Colonic mucosa (tissue), 4 donors: Measurements from ENCODE around the gene REM2. TPM values are rescaled to one million over a fixed set of nuclear protein-coding genes. Genes with fewer than 3 reads are reported as not detected.
"Not testable (repeated sequence)": the region's sequence is repeated elsewhere in the genome, so short reads cannot be mapped to it uniquely, and the experiment has no call there.

Experiments
- DNase-seq: peaks from one replicate; pipeline ENCODE4 v3.0.0-alpha.2; 2020
- H3K27ac ChIP-seq: fragments of 200-600 bp; one replicate; pipeline ENCODE4 v1.8.0; 2021
- H3K27me3 ChIP-seq: fragments of 200-600 bp; one replicate; pipeline ENCODE4 v1.8.0; 2021
- H3K36me3 ChIP-seq: fragments of 200-600 bp; one replicate; pipeline ENCODE4 v1.8.0; 2021
- H3K4me1 ChIP-seq: fragments of 200-600 bp; one replicate; pipeline ENCODE4 v1.8.0; 2021; ENCODE audit warnings: mild to moderate bottlenecking
- H3K4me3 ChIP-seq: fragments of 200-600 bp; one replicate; pipeline ENCODE4 v1.8.0; 2021
- H3K9ac ChIP-seq, 2 donors: one replicate each; pipeline ENCODE4 v1.7.0; 2013; ENCODE audit warnings: control low read depth in 2 of 2, low read depth in 2 of 2, low read length in 2 of 2
- H3K9me3 ChIP-seq: fragments of 200-600 bp; one replicate; pipeline ENCODE4 v1.8.0; 2021
- CTCF ChIP-seq: fragments of 200-600 bp; IDR thresholded peaks from one replicate; pipeline ENCODE4 v1.8.0; 2022; ENCODE audit warnings: antibody characterized with exemption, mild to moderate bottlenecking
- intact Hi-C: fragments of 100-400 bp; cut with DNase I; formaldehyde crosslinking; loops from one replicate; pipeline ENCODE4 v1.14.1; 2022
- total RNA-seq, 2 donors: library from RNA; stranded (reverse); fragmentation: NEBNext Ultra II Directional in 1 of 2; extraction: Animal tissue kit (Norgen Biotek cat#: 25700) in 1 of 2; gene quantifications; one replicate each; pipeline ENCODE4 v1.2.1, GENCODE V29; 2021
- donor health status: healthy.
- donor health status: DM: no; HTN: no; CAD: no.
- donor health status: DM: no; HTN: no; CAD: no.

The REM2 gene
- total RNA-seq, 2 donors from 2014 or later: 0.24 to 0.30 TPM

DNA sequence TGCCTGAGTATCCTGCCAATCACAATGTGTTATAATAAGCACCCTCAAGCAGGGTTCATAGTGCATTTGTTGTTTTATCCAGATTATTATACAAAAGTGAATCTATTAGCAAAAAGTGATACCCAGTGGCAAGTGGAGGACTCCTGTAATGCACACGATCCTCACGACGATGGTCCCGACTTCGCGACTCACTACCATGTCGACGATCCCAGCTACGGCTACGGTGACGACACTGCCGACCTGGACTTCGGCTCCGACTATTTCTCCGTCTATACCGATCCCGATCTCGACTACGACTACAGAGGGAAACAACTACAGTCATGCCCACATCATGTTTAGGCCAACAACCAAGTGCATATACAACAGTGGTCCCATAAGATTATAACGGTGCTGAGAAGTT, 23.1 kb downstream of the REM2 start:
- no peaks in the 10 kb centered on the region for H3K4me1 ChIP-seq
- no peak overlapping the region for H3K4me3 ChIP-seq
- intact Hi-C loops: no loop called here
- no peaks in the 10 kb centered on the region for H3K9me3 ChIP-seq
- H3K36me3 ChIP-seq: peaks cover 42% of the 10 kb centered on the region
- H3K9ac ChIP-seq: no peak overlapping the region
- no peak overlapping the region for H3K27ac ChIP-seq
- no peaks in the 10 kb centered on the region for H3K27me3 ChIP-seq
- DNase-seq: no peak
- no peak for TF ChIP-seq CTCF

- Histone ChIP-seq H3K36me3 (peaks cover 32% of the 10 kb centered on the region), H3K9ac (no peak overlapping the region), H3K27ac (no peak overlapping the region), H3K4me1 (no peaks in the 10 kb centered on the region), H3K9me3 (no peaks in the 10 kb centered on the region), H3K4me3 (no peak overlapping the region), H3K27me3 (no peaks in the 10 kb centered on the region)
- no peak for TF ChIP-seq CTCF
- no peak for DNase-seq
- intact Hi-C loops: no loop called here
Measured at GRCh38 chr14:22907429-22907828, 24.4 kb downstream of the REM2 start.

- no peak overlapping the region for H3K9ac ChIP-seq
- H3K4me1 ChIP-seq: no peaks in the 10 kb centered on the region
- no peak for TF ChIP-seq CTCF
- no peaks in the 10 kb centered on the region for H3K27me3 ChIP-seq
- H3K4me3 ChIP-seq: no peak overlapping the region
- DNase-seq: no peak
- H3K27ac ChIP-seq: no peak overlapping the region
- H3K9me3 ChIP-seq: no peaks in the 10 kb centered on the region
- intact Hi-C loops: no loop called here
- H3K36me3 ChIP-seq: peaks cover 27% of the 10 kb centered on the region
Measured at GRCh38 chr14:22908601-22909000, 25.6 kb downstream of the REM2 start.

DNA sequence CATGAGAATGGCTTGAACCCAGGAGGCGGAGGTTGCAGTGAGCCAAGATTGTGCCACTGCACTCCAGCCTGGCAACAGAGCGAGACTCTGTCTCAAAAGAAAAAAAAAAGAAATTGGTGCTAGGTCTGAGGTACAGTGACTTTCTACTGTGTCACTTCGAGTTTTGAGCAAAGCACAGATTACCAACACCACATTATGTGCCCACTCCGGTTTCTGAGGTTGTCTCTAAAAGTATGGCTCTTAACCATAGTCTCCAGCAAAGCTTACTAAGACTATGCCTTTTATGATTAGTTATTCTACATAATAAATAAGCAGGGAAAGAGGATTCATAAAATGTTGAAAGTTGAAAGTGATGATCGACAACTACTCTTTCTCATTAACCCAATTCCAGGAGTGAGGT, 27.9 kb downstream of the REM2 start:
- peaks cover 11% of the 10 kb centered on the region for H3K36me3 ChIP-seq
- no peak overlapping the region for H3K9ac ChIP-seq
- H3K9me3 ChIP-seq: no peaks in the 10 kb centered on the region
- H3K4me1 ChIP-seq: no peaks in the 10 kb centered on the region
- TF ChIP-seq CTCF: no peak
- no peak overlapping the region for H3K4me3 ChIP-seq
- H3K27me3 ChIP-seq: no peaks in the 10 kb centered on the region
- no peak overlapping the region for H3K27ac ChIP-seq
- intact Hi-C loops: no loop called here
- no peak for DNase-seq

GRCh38 chr14:22914836-22915235, 31.8 kb downstream of the REM2 start:
- H3K4me3 ChIP-seq, DNase-seq, H3K4me1 ChIP-seq, intact Hi-C loops, H3K9me3 ChIP-seq, H3K9ac ChIP-seq, H3K27ac ChIP-seq, H3K27me3 ChIP-seq, H3K36me3 ChIP-seq: not testable (repeated sequence)

- Histone ChIP-seq H3K4me1 (peaks cover 9% of the 10 kb centered on the region), H3K9me3 (no peaks in the 10 kb centered on the region), H3K27ac (no peak overlapping the region), H3K9ac (no peak overlapping the region), H3K36me3 (no peaks in the 10 kb centered on the region), H3K27me3 (no peaks in the 10 kb centered on the region), H3K4me3 (no peak overlapping the region)
- no peak for TF ChIP-seq CTCF
- intact Hi-C loops: no loop called here
- DNase-seq: no peak
Measured at GRCh38 chr14:22915886-22916521, 33.0 kb downstream of the REM2 start.
